CD4-positive, alpha-beta T cell (primary cell): ENCODE results near the gene PROSER3. TPM values are rescaled to one million over a fixed set of nuclear protein-coding genes. Genes with fewer than 3 reads are reported as not detected.

Source experiments
- ATAC-seq: fragments of 200-7000 bp; cut with Tn5 transposase; one replicate; pipeline ENCODE4 v1.10.0; 2022; ENCODE audit warnings: mild to moderate bottlenecking; ENCODE audit not compliant: poor library complexity
- CTCF ChIA-PET: fragments of 350-600 bp; sonication (Branson Sonifier 250); formaldehyde crosslinking; loops from one replicate; lab custom pipeline; 2021; ENCODE audit warnings: antibody characterized with exemption, inconsistent platforms; lab: Charles Lee
- POLR2A ChIA-PET: fragments of 350-600 bp; sonication (Branson Sonifier 250); formaldehyde crosslinking; loops from one replicate; lab custom pipeline; 2021; ENCODE audit warnings: antibody characterized with exemption, inconsistent platforms; lab: Charles Lee
- DNase-seq, 14 experiments: peaks; one replicate each; pipeline ENCODE4 v3.0.0-alpha.2; 2013 to 2020; ENCODE audit warnings: mixed read lengths in 2 of 14
- H3K27ac ChIP-seq, 2 donors: one replicate each; pipeline versions ENCODE4 v1.5.1 to v1.7.0; 2013; ENCODE audit warnings: low read length in 2 of 2, low read depth in 1 of 2, mild to moderate bottlenecking in 1 of 2
- H3K27me3 ChIP-seq, 2 experiments: 1 replicate in 1 of 2; 2 replicates in 1 of 2; pipeline versions ENCODE4 v1.6.1 to v1.7.0; 2013; ENCODE audit warnings: low read length in 2 of 2, control low read depth in 1 of 2, mild to moderate bottlenecking in 1 of 2, moderate library complexity in 1 of 2; ENCODE audit not compliant: insufficient read depth in 2 of 2, control insufficient read depth in 1 of 2
- H3K36me3 ChIP-seq: one replicate; pipeline ENCODE4 v1.6.1; 2013; ENCODE audit warnings: low read length, control low read depth; ENCODE audit not compliant: insufficient read depth
- H3K4me1 ChIP-seq: one replicate; pipeline ENCODE4 v1.6.1; 2013; ENCODE audit warnings: low read length, control low read depth; ENCODE audit not compliant: insufficient read depth
- H3K4me3 ChIP-seq: one replicate; pipeline ENCODE4 v1.5.1; 2013; ENCODE audit warnings: mild to moderate bottlenecking, low read length, moderate library complexity
- H3K9me3 ChIP-seq, 2 experiments: 1 replicate in 1 of 2; 2 replicates in 1 of 2; pipeline versions ENCODE4 v1.6.1 to v1.7.0; 2013; ENCODE audit warnings: low read length in 2 of 2, mild to moderate bottlenecking in 2 of 2, control low read depth in 1 of 2, moderate library complexity in 1 of 2; ENCODE audit not compliant: control insufficient read depth in 1 of 2, insufficient read depth in 1 of 2
- H3K27ac Mint-ChIP-seq: one replicate; pipeline ENCODE4 v1.8.0; 2020; ENCODE audit warnings: mixed read lengths
- H3K27me3 Mint-ChIP-seq: one replicate; pipeline ENCODE4 v1.8.0; 2021; ENCODE audit warnings: mixed read lengths
- H3K36me3 Mint-ChIP-seq: one replicate; pipeline ENCODE4 v1.8.0; 2021; ENCODE audit warnings: low read depth, mixed read lengths
- H3K4me1 Mint-ChIP-seq: one replicate; pipeline ENCODE4 v1.8.0; 2021; ENCODE audit warnings: low read depth, mixed read lengths
- H3K4me3 Mint-ChIP-seq: one replicate; pipeline ENCODE4 v1.8.0; 2020; ENCODE audit warnings: mild to moderate bottlenecking, mixed read lengths
- H3K9me3 Mint-ChIP-seq: one replicate; pipeline ENCODE4 v1.8.0; 2020; ENCODE audit warnings: mixed read lengths
- intact Hi-C, 2 experiments: fragments of 100-400 bp; cut with DNase I in 1 of 2; cut with micrococcal nuclease in 1 of 2; formaldehyde crosslinking; loops; one replicate each; pipeline versions ENCODE4 v1.15.1 to v1.9.0; 2023 to 2025; cut with DNase I, micrococcal nuclease
- total RNA-seq, 174 experiments: library from RNA in 2 of 174; stranded (reverse) in 2 of 174; gene quantifications; one replicate each; pipeline ENCODE4 v1.2.3 and lab custom pipeline; 2021 to 2026
- TF ChIP-seq, protein P1 (sequence below): fragments of 200-600 bp; IDR thresholded peaks from one replicate; pipeline ENCODE4 v1.8.0; 2022; ENCODE audit warnings: antibody characterized with exemption, mild to moderate bottlenecking

The PROSER3 gene
- total RNA-seq, 2 experiments from 2014 or later, result 19.4 to 22.6 TPM

DNA sequence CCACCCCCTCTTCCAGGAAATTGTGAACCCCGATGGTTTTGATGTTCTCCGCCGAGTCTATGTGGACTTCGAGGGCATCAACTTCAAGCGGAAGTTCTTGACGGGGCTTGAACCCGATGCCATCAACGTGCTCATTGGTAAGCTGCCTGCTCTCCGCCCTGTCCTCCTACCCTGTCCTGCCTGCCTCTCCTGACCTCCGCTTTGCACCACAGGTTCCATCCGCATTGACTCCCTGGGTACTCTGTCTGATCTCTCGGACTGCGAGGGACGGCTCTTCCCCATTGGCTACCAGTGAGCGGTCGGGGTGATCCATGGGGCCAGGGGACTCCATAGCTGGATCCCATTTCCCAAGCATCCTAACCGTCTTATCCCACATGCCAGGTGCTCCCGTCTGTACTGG, 27.6 kb upstream of the PROSER3 start:
- Histone ChIP-seq H3K4me3 (no peak overlapping the region), H3K9me3 (no peaks in the 10 kb centered on the region), H3K27ac (no peak overlapping the region), H3K4me1 (no peaks in the 10 kb centered on the region), H3K36me3 (peaks cover 94% of the 10 kb centered on the region), H3K27me3 (no peaks in the 10 kb centered on the region)
- ChIA-PET POLR2A (interaction anchor here (1.8 kb wide), 1 partner anchor 10 kb away, joined by 5 read pairs; no protein-coding TSS in a partner anchor), CTCF (no interaction called here)
- Mint-ChIP-seq H3K36me3 (peaks cover 82% of the 10 kb centered on the region), H3K4me3 (no peak overlapping the region), H3K9me3 (no peaks in the 10 kb centered on the region), H3K27me3 (no peaks in the 10 kb centered on the region), H3K27ac (no peak overlapping the region), H3K4me1 (peaks cover 12% of the 10 kb centered on the region)
- DNase-seq, result no peak
- intact Hi-C loops, result no loop called here
- TF ChIP-seq, protein P1, sequence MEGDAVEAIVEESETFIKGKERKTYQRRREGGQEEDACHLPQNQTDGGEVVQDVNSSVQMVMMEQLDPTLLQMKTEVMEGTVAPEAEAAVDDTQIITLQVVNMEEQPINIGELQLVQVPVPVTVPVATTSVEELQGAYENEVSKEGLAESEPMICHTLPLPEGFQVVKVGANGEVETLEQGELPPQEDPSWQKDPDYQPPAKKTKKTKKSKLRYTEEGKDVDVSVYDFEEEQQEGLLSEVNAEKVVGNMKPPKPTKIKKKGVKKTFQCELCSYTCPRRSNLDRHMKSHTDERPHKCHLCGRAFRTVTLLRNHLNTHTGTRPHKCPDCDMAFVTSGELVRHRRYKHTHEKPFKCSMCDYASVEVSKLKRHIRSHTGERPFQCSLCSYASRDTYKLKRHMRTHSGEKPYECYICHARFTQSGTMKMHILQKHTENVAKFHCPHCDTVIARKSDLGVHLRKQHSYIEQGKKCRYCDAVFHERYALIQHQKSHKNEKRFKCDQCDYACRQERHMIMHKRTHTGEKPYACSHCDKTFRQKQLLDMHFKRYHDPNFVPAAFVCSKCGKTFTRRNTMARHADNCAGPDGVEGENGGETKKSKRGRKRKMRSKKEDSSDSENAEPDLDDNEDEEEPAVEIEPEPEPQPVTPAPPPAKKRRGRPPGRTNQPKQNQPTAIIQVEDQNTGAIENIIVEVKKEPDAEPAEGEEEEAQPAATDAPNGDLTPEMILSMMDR, result no peak
- ATAC-seq, result no peak

DNA sequence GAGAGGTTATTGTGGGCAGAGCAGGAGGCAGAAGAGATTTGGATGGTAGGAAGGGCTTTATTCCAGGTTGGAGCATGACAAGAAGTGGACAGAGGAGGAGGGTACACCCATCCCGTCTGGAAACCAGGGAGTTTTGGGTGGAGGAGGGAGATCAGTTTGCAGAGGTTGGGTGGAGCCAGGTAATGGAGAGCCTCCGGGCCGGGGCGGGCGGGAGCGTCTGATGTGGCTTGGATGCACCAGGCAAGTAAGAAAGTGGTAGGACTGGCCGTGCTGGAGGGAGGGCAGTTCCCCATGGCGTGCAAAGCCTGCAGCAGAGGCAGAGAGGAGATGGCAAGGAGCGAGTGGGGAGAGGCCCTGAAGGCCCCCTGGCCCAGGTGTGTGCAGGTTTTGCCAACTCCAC, 26.6 kb upstream of the PROSER3 start:
- Mint-ChIP-seq H3K36me3 (peaks cover 82% of the 10 kb centered on the region), H3K27ac (no peak overlapping the region), H3K27me3 (no peaks in the 10 kb centered on the region), H3K4me1 (peaks cover 12% of the 10 kb centered on the region), H3K4me3 (no peak overlapping the region), H3K9me3 (no peaks in the 10 kb centered on the region)
- H3K4me3 ChIP-seq, result no peak overlapping the region
- intact Hi-C loops, result no loop called here
- H3K27ac ChIP-seq, result no peak overlapping the region
- no peaks in the 10 kb centered on the region for H3K9me3 ChIP-seq
- TF ChIP-seq, protein P1, result no peak
- peaks cover under 1% of the 10 kb centered on the region for H3K4me1 ChIP-seq
- DNase-seq (no peak), ATAC-seq (no peak)
- ChIA-PET POLR2A (interaction anchor here (1.2 kb wide), 1 partner anchor 13 kb away, joined by 3 read pairs; no protein-coding TSS in a partner anchor), CTCF (no interaction called here)
- H3K36me3 ChIP-seq, result peaks cover 91% of the 10 kb centered on the region
- H3K27me3 ChIP-seq, result no peaks in the 10 kb centered on the region

DNA sequence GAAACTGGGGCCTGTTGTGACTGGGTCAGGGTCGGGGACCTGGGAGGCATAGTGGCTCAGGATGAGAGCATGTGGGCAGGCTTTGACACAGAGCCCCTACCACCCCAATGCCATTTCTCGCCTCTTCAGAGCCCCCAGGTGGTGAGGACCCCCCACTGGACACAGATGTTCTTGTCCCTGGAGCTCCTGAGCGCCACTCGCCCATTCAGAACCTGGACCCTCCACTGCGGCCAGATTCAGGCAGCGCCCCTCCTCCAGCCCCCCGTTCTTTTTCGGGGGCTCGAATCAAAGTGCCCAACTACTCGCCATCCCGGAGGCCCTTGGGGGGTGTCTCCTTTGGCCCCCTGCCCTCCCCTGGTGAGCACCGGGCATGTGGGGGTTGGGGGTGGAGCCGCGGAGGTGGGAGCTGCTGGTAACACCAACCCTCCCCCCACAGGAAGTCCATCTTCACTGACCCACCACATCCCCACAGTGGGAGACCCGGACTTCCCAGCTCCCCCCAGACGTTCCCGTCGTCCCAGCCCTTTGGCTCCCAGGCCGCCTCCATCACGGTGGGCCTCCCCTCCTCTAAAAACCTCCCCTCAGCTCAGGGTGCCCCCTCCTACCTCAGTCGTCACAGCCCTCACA, 26.1 kb upstream of the PROSER3 start:
- no peak for ATAC-seq
- CTCF ChIA-PET, result no interaction called here

More for the DNA sequence above, 26.1 kb upstream of the PROSER3 start:
- no peak for DNase-seq
- H3K9me3 ChIP-seq, result no peaks in the 10 kb centered on the region
- peaks cover 6% of the 10 kb centered on the region for H3K4me1 ChIP-seq
- intact Hi-C loops, result no loop called here
- POLR2A ChIA-PET, result interaction anchor here (1.2 kb wide), 1 partner anchor 13 kb away, joined by 3 read pairs; no protein-coding TSS in a partner anchor
- Mint-ChIP-seq H3K27me3 (no peaks in the 10 kb centered on the region), H3K9me3 (no peaks in the 10 kb centered on the region), H3K27ac (no peak overlapping the region), H3K4me3 (no peak overlapping the region), H3K4me1 (peaks cover 18% of the 10 kb centered on the region), H3K36me3 (peaks cover 82% of the 10 kb centered on the region)
- peaks cover 91% of the 10 kb centered on the region for H3K36me3 ChIP-seq
- TF ChIP-seq, protein P1, result no peak
- H3K27ac ChIP-seq, result no peak overlapping the region
- H3K4me3 ChIP-seq, result no peak overlapping the region
- H3K27me3 ChIP-seq, result no peaks in the 10 kb centered on the region
